Measurements from ENCODE around the gene SORCS1. TPM values are rescaled to one million over a fixed set of nuclear protein-coding genes. Genes with fewer than 3 reads are reported as not detected.

The SORCS1 gene
- polyA plus RNA-seq, 1 of the 3 experiments (the other 2 are of a cell fraction): 0.66 TPM

DNA sequence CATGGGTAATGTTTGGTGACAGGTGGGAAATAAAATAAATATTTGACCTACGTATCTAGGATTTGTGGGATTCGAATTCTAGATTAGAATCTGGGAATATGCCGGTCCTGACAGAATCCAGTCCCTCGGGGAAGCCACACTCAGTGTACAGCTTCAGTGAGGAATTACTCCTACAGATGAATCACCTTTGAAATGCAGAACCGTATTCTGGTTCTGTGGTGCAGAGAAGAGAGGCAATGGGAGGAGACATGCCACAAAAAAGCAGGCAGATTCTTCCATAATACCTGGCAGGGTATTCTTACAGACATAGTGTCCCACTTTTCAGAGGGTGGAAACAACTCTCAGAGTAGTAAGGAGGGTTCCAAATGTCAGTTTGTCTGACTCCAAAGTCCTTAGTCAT, 286.9 kb downstream of the SORCS1 start (continued):
- no peak for TF ChIP-seq TEAD4 (IDR thresholded peaks at IDR 0.05; ENCODE audit: borderline replicate concordance, insufficient read depth)
- no peak for TF ChIP-seq YY1 (IDR thresholded peaks at IDR 0.05; ENCODE audit: low read depth)
- TF ChIP-seq MAX (IDR thresholded peaks at IDR 0.05; ENCODE audit: low read depth): no peak
- no peak for TF ChIP-seq GATA2 (CRISPR knock-in tag; IDR thresholded peaks at IDR 0.05)

DNA sequence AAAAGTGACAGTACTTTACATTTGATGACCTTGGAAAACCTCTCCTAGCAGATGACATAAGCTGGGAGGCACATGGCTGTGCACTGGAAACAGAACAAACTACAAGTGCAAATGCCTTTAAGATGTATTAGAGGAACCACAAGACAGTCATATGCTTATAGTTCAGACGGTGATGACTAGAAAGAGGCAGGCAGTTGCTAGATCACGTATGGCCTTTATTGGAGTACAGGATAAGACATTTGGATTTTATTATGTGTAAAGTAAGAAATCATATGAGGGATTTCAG, 290.0 kb downstream of the SORCS1 start:
- no peak overlapping the region for H3K9ac ChIP-seq
- no peak overlapping the region for H2AFZ ChIP-seq (ENCODE audit: low read depth)
- H3K79me2 ChIP-seq (ENCODE audit: insufficient read depth): no peaks in the 10 kb centered on the region
- H4K20me1 ChIP-seq (ENCODE audit: insufficient read depth): no peaks in the 10 kb centered on the region
- H3K4me2 ChIP-seq: no peak overlapping the region
- no peaks in the 10 kb centered on the region for H3K36me3 ChIP-seq (replicated peaks in 1 of 2; ENCODE audit: control insufficient read depth in 1 of 2, insufficient read depth in 2 of 2, low read length in 1 of 2)
- ChIA-PET POLR2A (no interaction called here), CTCF (interaction anchor here (1.3 kb wide), 1 partner anchor 169 kb away, joined by 3 read pairs; no protein-coding TSS in a partner anchor)
- no peaks in the 10 kb centered on the region; a peak in 1 of 4 replicates for H3K4me1 ChIP-seq (ENCODE audit: control insufficient read depth in 1 of 2, insufficient read depth in 2 of 2, low read depth in 1 of 2, low read length in 1 of 2)
- H3F3A ChIP-seq (replicated peaks; ENCODE audit: insufficient read depth): no peaks in the 10 kb centered on the region
- no peak overlapping the region for H3K27ac ChIP-seq (ENCODE audit: low read depth in 2 of 2, low read length in 1 of 2)
- H3K27me3 ChIP-seq (ENCODE audit: insufficient read depth): no peaks in the 10 kb centered on the region
- WGBS (ENCODE audit: low lambda C conversion rate): 48% methylated on average over 2 of the region's 2 CpGs
- no peaks in the 10 kb centered on the region for H3K9me2 ChIP-seq
- DNase-seq: no peak
- no peaks in the 10 kb centered on the region for H3K9me3 ChIP-seq
- no peak overlapping the region for H3K4me3 ChIP-seq (ENCODE audit: low read depth in 2 of 2, low read length in 1 of 2)
- TF ChIP-seq TCF12 (IDR thresholded peaks at IDR 0.05): no peak
- TF ChIP-seq ELF1 (IDR thresholded peaks at IDR 0.05): no peak
- TF ChIP-seq EZH2phosphoT487 (IDR thresholded peaks at IDR 0.05; ENCODE audit: borderline replicate concordance, low read depth): no peak
- no peak for TF ChIP-seq SMC3 (IDR thresholded peaks at IDR 0.05; ENCODE audit: low read depth, low read length)
- TF ChIP-seq REST (IDR thresholded peaks at IDR 0.05; ENCODE audit: low read depth, low read length): no peak
- TF ChIP-seq, protein P1, sequence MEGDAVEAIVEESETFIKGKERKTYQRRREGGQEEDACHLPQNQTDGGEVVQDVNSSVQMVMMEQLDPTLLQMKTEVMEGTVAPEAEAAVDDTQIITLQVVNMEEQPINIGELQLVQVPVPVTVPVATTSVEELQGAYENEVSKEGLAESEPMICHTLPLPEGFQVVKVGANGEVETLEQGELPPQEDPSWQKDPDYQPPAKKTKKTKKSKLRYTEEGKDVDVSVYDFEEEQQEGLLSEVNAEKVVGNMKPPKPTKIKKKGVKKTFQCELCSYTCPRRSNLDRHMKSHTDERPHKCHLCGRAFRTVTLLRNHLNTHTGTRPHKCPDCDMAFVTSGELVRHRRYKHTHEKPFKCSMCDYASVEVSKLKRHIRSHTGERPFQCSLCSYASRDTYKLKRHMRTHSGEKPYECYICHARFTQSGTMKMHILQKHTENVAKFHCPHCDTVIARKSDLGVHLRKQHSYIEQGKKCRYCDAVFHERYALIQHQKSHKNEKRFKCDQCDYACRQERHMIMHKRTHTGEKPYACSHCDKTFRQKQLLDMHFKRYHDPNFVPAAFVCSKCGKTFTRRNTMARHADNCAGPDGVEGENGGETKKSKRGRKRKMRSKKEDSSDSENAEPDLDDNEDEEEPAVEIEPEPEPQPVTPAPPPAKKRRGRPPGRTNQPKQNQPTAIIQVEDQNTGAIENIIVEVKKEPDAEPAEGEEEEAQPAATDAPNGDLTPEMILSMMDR (IDR thresholded peaks at IDR 0.05): no peak
- no peak for TF ChIP-seq FOXJ3 (CRISPR knock-in tag; IDR thresholded peaks at IDR 0.05)
- no peak for TF ChIP-seq FOXM1 (IDR thresholded peaks at IDR 0.05; ENCODE audit: low read depth)
- TF ChIP-seq MAX (IDR thresholded peaks at IDR 0.05; ENCODE audit: low read depth): no peak
- no peak for TF ChIP-seq MXI1 (IDR thresholded peaks at IDR 0.05; ENCODE audit: low read depth, low read length)
- no peak for TF ChIP-seq TAF1 (IDR thresholded peaks at IDR 0.05; ENCODE audit: borderline replicate concordance, low read depth, low read length)
- no peak for TF ChIP-seq RFX5 (IDR thresholded peaks at IDR 0.05; ENCODE audit: low read length)
- no peak for TF ChIP-seq RCOR1 (IDR thresholded peaks at IDR 0.05; ENCODE audit: low read length)
